NCI-H2227 (cell line): Measurements from ENCODE around the gene OR1C1.
"Not testable (repeated sequence)": the region's sequence is repeated elsewhere in the genome, so short reads cannot be mapped to it uniquely, and the experiment has no call there.

Source experiments
- DNase-seq: peaks from one replicate; lab custom pipeline; 2025; ENCODE audit not compliant: unreplicated experiment; lab: John Stamatoyannopoulos, UW

Gene OR1C1, protein sequence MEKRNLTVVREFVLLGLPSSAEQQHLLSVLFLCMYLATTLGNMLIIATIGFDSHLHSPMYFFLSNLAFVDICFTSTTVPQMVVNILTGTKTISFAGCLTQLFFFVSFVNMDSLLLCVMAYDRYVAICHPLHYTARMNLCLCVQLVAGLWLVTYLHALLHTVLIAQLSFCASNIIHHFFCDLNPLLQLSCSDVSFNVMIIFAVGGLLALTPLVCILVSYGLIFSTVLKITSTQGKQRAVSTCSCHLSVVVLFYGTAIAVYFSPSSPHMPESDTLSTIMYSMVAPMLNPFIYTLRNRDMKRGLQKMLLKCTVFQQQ

DNA sequence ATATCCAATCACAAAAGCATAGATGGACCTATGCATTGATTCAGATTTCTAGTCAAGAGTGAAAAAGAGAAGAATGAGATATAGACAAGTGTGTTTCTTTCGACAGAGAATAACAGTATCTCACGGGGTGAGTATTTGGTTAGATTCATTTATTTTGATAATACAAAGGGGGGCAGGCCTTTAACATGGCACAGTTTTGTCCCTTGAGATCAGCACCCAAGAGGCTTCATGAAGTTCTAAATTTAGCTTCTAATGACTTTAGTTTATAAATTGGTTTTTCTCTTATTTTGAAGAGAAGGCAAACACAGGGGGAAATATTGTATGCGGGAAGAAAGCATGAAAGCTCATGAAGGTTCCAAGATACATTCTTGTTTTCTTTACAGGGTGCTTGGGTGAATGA is at the start of gene OR1C1:
TSS of gene OR1C1 (minus strand) at position 101 of the 400 bp plus-strand sequence. CDS start 2,150 bp downstream, outside the sequence.
- no peak for DNase-seq

DNA sequence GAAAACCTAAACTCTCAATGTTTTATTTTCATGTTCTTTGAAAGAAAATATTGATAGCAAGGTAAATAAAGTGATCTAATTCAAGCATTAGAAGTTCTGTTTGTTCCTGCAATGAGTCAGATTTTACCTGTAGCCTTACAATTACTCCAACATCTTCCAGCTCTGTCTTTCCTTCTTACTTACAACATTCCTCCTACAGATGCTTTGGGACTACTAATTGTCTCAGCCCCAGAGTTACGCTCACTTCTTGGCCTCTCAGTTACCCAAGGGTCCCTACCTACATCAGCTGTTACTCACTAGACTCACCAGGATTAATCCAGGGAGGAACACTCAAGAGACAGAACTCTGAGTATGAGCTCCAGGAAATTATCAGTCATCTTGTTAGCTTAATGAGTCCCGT is 37.2 kb upstream of the OR1C1 start:
- DNase-seq: no peak

DNA sequence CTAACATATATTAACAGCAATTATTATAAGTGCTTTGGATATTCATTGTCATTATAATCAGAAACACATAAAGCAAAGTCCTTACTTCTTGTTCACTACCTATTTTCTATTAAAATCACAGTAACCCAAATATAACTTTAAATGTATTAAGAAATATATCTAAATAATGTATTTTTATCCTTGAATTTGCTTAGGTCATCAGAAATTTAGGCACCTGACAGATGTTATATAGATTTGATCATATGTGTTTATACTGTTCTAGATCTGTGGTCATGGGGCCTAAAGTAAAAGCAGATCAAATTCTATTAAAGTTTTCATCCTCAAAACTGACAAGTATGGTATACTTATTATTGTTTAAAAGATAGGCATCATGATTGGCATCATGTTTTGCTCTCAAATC is 9.2 kb upstream of the OR1C1 start:
- no peak for DNase-seq

DNA sequence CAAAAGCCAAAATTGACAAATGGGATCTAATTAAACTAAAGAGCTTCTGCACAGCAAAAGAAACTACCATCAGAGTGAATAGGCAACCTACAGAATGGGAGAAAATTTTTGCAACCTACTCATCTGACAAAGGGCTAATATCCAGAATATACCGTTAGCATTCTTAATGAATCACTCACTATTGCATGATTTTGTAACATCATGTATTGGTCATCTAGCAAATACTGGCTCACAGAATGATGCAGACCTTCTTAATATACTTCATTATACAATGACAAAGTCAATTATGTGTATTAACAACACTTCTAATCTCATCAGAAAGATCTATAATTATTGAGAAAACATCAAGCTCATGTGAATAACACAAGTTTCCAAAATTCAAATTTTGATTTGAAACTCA is 6.0 kb downstream of the OR1C1 start:
- not testable (repeated sequence) for DNase-seq

DNA sequence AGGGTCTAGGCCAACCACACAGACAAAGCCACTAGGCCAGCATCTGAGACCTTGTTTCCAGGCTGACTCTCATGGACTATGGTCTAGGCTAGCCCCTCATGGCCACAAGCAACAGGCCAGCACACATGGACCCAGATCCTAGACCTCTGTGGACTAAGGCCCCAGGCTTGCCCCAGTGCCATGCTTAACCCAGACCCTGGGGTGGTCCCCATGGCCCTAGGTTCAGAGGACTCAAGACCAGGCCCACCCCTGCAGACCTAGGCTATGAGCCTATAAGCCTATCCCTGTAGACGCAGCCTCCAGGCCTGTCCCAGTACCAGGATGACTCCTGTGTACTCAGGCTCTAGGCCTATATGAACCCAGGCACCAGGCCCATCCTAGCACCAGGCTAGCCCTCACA is 10.5 kb downstream of the OR1C1 start:
- DNase-seq: no peak

DNA sequence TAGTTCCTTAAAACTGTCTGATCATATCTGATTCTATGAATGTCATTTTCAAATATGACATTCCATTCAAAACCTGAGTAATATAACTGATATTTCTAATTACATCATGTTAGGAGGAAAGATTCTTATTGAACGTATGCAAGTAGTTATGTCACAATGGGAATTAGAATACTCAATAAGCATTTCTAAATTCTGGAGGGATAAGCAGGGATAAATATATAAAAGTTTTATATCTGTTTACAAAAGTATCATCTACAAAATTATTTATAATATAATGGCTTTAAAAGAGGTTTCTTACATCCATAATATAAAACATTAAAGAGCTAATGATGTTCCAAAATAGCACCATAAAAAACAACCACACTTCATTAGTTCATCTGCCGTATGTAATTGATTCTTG is 12.3 kb downstream of the OR1C1 start, which contains the start of gene OR14A2:
TSS of gene OR14A2 (minus strand) at position 101 of the 400 bp plus-strand sequence.
- no peak for DNase-seq

DNA sequence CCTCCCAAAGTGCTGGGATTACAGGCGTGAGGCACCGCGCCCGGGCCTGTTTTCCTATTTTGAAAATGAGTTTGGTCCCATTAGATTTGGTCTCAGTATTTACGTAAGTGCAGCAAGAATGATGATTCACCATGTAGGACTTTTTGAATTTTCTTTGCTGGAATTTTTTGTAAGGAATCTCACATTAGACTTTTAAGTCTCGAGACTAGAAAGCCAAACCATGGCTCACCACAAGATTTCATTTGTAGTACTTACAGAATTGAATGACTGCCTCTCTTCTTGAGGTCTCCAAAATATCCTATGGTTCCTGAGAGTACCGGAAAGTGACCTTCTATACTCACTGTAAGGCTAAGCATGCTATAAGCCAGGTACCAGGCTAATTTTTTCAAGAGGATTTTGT is 12.7 kb downstream of the OR1C1 start:
- DNase-seq: no peak

DNA sequence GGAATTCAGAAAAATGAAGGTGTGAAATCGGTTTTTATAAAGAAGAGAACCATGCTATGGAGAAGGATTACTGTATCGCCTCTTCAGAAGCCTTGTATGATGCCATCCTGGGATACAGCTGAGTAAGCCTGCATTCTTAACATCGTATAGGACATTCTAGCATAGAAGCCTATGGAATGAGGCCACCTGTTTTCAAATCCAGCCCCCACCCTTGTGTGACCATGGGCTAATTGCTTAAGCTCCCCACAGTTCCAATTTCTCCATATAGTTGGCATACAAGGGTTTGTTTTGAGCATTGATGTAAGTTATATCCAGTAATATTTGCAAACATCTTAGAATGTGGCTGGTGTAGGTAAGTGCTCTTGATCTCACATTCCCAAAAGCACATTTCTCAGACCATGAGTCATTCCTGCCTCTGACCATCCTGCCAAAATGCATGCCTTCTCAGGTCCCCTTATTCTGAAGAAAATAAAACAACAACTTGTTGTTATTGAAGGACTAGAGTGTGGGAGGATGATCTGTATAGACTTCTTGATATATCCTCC is 13.9 kb downstream of the OR1C1 start:
- no peak for DNase-seq

DNA sequence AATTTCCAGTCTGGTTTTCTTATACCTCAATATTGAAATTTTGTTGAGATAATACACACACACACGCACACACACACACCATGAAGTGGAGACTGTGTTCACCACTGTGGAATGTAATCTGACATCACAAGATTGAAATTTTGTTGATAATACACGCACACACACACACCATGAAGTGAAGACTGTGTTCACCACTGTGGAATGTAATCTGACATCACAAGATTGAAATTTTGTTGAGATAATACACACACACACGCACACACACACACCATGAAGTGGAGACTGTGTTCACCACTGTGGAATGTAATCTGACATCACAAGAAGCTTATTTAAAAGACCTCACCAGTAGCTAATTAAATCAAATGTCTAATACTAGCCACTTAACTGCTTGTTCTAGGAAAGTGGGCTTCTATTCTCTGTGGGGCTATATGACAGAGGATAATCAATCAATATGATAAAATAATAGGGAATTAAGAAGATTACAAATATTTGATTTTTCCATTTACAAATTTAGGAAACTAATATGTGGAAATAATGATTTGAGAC is 18.1 kb downstream of the OR1C1 start:
- DNase-seq: not testable (repeated sequence)

DNA sequence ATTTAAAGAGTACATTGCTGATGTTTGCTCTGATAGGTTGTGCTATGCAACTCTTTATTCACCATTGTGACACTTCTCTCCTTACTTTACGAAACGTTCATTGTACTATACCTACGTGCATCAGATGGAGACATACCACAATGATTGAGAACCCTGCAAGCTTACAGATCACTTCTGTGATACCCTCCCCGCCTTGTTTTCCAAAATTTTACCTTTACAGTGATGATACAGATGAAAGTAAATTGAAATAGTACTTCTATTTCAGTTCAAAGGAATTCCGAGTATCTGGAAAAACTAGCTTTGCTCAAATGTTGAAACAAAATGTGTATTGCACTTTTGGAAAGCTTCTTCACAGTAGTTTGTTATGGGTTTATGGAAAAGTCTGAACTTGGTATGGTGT is 18.6 kb downstream of the OR1C1 start:
- DNase-seq: no peak

DNA sequence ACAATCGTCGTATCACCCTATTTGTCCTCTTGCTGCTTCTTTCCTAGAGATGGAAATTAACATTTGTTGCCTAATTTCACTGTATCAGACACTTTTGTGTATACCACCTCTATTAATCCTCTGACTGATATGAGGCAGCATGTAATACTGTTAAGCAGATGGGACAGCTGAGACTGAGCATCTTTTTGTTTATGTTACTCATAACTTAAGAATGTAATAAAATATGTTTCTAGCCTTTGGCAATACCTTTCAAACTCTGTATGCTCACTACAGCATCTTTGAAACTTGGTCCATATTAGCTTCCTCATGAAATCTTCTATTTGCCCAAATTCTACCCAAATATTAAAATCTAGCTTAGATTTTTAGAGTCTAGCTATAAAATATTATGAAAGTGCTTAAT is 19.6 kb downstream of the OR1C1 start:
- DNase-seq: no peak

DNA sequence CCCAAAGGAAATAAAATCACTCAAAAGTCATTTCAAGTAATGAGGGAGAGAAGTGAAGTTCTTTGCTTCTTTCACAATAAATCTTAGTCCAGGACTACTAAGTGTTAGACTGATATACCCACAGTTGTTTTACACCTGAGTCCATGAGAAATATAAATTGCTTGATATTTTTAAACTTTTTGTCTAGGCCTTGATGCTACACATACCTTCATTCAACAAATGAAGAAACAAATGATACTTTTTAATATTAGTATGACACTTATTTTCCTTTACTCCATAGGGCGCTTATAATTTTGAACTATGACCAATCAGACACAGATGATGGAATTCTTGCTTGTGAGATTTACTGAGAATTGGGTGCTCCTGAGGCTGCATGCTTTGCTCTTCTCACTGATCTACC is 22.0 kb downstream of the OR1C1 start, which contains the start of gene OR14K1:
TSS of gene OR14K1 (plus strand) at position 301 of the 400 bp plus-strand sequence. CDS start at position 301, 0 bp downstream.
- DNase-seq: no peak

DNA sequence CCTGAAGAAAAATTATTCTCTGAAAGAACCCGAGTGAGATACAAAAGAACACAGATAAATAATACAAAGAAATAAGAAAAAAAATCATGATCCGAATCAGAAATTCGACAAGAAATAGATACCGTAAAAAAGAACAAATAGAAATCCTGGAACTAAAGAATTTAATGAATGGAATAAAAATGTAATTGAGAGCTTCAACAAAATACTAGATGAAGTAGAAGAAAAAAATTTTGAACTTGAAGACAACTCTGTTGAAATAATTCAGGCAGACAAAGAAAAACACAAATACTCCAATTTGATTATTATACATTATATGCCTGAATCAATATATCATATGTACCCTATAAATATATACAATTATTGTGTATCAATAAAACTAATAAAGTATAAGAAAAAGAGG is 39.1 kb downstream of the OR1C1 start:
- no peak for DNase-seq

DNA sequence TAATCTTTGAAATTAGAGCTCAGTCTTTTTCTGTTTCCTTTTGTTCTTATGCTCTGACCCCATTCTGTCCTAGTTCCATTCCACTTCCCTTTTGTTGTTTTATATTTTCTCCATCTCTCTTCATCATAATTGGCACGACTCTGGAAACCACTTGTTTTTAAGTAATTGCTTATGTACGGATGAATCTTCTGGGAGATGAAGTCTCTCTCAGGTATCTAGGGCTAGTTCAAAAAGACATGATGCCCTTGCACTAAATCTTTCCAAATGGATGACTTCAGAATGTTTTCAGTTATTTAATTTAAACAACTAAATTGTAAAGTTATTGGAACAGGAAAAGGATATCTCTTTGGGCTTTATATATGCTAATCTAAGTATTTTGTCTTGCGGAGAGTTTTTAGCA is 43.8 kb downstream of the OR1C1 start, which contains the start of gene OR6F1:
TSS of gene OR6F1 (minus strand) at position 101 of the 400 bp plus-strand sequence. CDS start 3,891 bp downstream, outside the sequence.
- no peak for DNase-seq

DNA sequence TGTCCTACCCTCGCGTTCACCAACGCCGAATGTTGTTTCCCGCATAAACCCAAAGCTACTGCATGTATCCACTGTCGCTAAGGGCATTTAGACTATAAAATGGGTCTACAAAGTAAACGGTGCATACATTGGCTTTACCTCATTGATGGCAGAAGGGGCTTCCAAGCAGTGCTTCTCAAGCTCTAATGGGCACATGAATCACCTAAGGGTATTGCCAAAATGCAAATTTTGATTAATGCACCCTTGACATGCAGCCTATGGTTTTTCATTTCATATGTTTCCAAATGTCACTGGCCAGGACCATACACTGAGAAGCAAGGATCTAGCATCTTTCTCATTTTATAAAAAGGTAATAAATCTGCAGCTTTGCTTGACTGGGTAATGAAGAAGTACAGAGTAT is 46.6 kb downstream of the OR1C1 start:
- no peak for DNase-seq

DNA sequence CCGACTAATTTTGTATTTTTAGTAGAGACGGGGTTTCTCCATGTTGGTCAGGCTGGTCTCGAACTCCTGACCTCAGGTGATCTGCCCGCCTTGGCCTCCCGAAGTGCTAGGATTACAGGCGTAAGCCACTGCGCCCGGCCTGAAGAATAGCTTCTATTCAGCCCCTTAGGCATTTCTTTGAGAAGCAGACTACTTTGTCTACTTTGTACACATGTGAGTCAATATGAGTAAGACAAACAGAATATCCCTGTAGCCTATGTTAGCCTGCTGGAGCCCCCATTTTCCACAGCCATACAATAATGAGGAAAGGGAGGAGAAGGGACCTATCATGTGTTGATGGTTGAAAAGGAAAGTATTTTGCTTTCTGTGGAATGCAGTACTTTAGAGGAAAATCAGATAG is 49.7 kb downstream of the OR1C1 start:
- not testable (repeated sequence) for DNase-seq
